Measurements from ENCODE around the gene GPR65. TPM values are rescaled to one million over a fixed set of nuclear protein-coding genes. Genes with fewer than 3 reads are reported as not detected.
A peak's percentile ranks its signal among the peaks of the same experiment; 100 is the strongest.

Gene GPR65, protein sequence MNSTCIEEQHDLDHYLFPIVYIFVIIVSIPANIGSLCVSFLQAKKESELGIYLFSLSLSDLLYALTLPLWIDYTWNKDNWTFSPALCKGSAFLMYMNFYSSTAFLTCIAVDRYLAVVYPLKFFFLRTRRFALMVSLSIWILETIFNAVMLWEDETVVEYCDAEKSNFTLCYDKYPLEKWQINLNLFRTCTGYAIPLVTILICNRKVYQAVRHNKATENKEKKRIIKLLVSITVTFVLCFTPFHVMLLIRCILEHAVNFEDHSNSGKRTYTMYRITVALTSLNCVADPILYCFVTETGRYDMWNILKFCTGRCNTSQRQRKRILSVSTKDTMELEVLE
- 1 to 10 TPM in 3 of 4 donors, under 1 TPM in 1; 0.99 to 2.5 (median 1.2) TPM for total RNA-seq
- 0.25 TPM for polyA plus RNA-seq
- long read RNA-seq, donor 1, full-length matches to known transcripts = 2 of 2 reads
- long read RNA-seq, donor 1, partial matches to known transcripts = 0 of 2 reads
- long read RNA-seq, donor 1, other reads (novel, unspliced or antisense) = 0 of 2 reads
- long read RNA-seq, donor 2, full-length matches to known transcripts = 1 of 1 reads
- long read RNA-seq, donor 2, partial matches to known transcripts = 0 of 1 reads
- long read RNA-seq, donor 2, other reads (novel, unspliced or antisense) = 0 of 1 reads
- long read RNA-seq, donor 3, full-length matches to known transcripts = 5 of 5 reads
- long read RNA-seq, donor 3, partial matches to known transcripts = 0 of 5 reads
- long read RNA-seq, donor 3, other reads (novel, unspliced or antisense) = 0 of 5 reads
- long read RNA-seq, donor 4, full-length matches to known transcripts = 1 of 1 reads
- long read RNA-seq, donor 4, partial matches to known transcripts = 0 of 1 reads
- long read RNA-seq, donor 4, other reads (novel, unspliced or antisense) = 0 of 1 reads

DNA sequence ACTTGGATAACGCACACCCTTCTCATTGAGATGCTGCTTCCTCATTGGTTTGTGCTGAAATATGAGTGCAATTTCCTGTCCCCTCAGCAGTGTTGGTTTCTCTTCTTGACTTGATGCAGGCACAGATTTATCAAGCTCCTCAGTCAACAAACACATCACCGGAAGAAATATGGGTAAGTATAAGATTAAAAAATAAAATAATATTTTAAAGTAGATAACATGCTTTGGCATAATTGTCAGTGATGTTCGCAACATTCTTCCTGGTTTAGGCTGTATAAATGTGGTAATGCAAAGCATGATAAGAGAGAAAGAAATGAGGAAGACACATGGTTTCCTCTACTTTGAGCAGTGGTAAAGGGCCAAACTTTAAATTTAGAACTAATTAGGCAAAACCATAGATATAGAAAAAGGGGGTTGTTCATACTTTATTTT is at the start of gene GPR65:
Gene GPR65 (plus strand): TSS at position 86 of the 432 bp plus-strand sequence. CDS start 5,713 bp downstream, outside the sequence.
- no peaks in the 10 kb centered on the region for H3K4me1 ChIP-seq (ENCODE audit: control insufficient read depth, insufficient read depth, low read length)
- peak in 1 of 2 donors; percentile 41 for ATAC-seq
- intact Hi-C loops (cut with DNase I) = no loop called here
- no peaks in the 10 kb centered on the region for H3K27me3 ChIP-seq (ENCODE audit: control insufficient read depth, insufficient read depth)
- WGBS = 34% methylated on average over 3 of the region's 3 CpGs
- no peak within 1 kb of the TSS for H3K27ac ChIP-seq (ENCODE audit: low read length)
- no peak for DNase-seq
- no peaks in the 10 kb centered on the region for H3K9me3 ChIP-seq (ENCODE audit: control insufficient read depth, low read length)
- peak within 1 kb of the TSS; percentile 35 for H3K4me3 ChIP-seq (ENCODE audit: low read length)

DNA sequence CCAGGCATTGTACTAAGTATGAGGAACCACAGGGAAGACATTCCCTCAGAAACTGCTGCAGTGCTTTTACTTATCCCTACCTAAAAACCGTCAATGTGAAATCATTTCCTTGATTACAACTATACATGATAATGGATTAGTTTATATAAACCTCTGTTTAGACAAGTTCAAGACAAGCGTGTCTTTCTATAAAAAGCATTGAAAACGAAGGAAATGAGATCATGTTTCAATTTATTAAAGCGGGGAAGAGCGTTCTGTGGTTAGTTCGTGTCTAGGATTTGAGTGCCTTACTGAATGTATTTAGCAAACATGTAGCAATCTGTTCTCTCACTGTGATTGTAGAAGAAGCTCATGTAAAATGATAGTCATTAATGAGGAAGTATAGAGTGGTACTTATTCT is 49.4 kb upstream of the GPR65 start:
- Histone ChIP-seq H3K27me3 (ENCODE audit: control insufficient read depth, insufficient read depth) (no peaks in the 10 kb centered on the region), H3K4me3 (ENCODE audit: low read length) (no peak overlapping the region), H3K9me3 (ENCODE audit: control insufficient read depth, low read length) (no peaks in the 10 kb centered on the region), H3K4me1 (ENCODE audit: control insufficient read depth, insufficient read depth, low read length) (no peaks in the 10 kb centered on the region), H3K27ac (ENCODE audit: low read length) (no peak overlapping the region)
- DNase-seq (no peak), ATAC-seq (no peak)
- intact Hi-C loops (cut with DNase I) = no loop called here
- 66% methylated on average over 6 of the region's 6 CpGs for WGBS

DNA sequence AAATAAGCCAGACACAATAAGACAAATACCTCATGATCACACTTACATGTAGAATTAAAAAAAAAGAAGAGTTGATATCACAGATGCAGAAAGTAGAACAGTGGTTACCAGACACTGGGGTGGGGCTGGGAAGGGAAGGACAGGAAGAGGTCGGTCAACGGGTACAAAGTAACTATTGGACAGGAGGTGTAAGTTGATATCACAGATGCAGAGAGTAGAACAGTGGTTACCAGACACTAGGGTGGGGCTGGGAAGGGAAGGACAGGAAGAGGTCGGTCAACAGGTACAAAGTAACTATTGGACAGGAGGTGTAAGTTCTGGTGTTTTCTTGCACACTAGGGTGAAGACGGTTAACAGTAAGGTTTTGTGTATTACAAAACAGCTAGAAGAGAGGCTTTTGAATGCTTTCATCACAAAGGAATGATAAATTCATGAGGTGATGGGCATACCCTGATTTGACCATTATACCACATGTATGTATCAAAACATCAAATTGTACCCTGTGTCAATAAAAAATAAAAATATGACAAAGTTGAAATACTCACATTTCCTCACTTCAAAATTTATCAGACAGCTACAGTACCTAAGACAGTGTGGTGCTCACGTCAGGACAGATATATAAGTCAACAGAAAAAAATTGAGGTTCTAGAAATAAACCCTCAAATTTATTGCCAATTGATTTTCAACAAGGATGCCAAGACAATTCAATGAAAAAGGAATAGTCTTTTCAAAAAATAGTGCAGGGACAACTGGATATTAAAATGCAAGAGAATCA is 44.7 kb upstream of the GPR65 start:
- intact Hi-C loops (cut with DNase I) = no loop called here
- ATAC-seq (no peak), DNase-seq (no peak)
- Histone ChIP-seq H3K4me3 (ENCODE audit: low read length) (no peak overlapping the region), H3K27ac (ENCODE audit: low read length) (no peak overlapping the region), H3K27me3 (ENCODE audit: control insufficient read depth, insufficient read depth) (no peaks in the 10 kb centered on the region), H3K4me1 (ENCODE audit: control insufficient read depth, insufficient read depth, low read length) (no peaks in the 10 kb centered on the region), H3K9me3 (ENCODE audit: control insufficient read depth, low read length) (no peaks in the 10 kb centered on the region)
- 96% methylated on average over 5 of the region's 5 CpGs for WGBS

DNA sequence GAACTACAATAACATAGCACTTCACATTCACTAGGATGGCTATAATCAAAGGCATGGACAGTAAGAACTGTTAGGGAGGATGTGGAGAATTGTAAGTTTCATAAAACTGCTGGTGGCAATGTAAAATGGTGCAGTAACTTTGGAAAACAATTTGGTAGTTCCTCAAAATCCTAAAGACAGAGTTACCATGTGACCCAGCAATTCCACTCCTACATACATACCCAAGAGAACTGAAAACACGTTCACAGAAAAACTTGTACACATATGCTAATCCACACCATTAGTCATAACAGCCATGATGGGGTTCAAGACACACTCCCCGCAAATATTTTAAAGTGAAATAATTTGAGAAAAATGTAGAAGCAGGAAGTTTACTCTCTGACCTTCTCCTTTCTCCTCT is 43.7 kb upstream of the GPR65 start:
- H3K27me3 ChIP-seq (ENCODE audit: control insufficient read depth, insufficient read depth) = no peaks in the 10 kb centered on the region
- ATAC-seq (no peak), DNase-seq (no peak)
- intact Hi-C loops (cut with DNase I) = no loop called here
- H3K4me3 ChIP-seq (ENCODE audit: low read length) = no peak overlapping the region
- WGBS = 94% methylated on average over 2 of the region's 2 CpGs
- no peak overlapping the region for H3K27ac ChIP-seq (ENCODE audit: low read length)
- H3K9me3 ChIP-seq (ENCODE audit: control insufficient read depth, low read length) = no peaks in the 10 kb centered on the region
- H3K4me1 ChIP-seq (ENCODE audit: control insufficient read depth, insufficient read depth, low read length) = no peaks in the 10 kb centered on the region

DNA sequence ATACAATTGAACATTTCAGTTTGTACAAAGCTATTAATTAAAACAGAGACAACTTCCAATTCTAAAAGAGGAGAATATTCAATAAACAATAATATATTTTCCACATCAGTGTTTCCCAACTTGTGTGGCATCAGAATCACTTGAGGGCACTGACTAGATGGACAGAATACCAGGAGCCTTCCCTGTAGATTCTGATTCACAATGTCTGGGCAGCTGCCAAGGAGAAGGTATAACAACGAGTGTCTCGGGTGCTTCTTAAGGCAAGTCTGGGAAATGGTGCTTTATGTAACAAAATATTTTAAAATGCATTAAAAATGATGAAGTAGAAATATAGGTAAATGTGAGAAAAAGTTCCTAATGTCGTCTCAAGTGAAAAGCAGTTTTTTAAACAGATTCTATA is 38.1 kb upstream of the GPR65 start:
- intact Hi-C loops (cut with DNase I) = no loop called here
- Histone ChIP-seq H3K4me3 (ENCODE audit: low read length) (no peak overlapping the region), H3K27me3 (ENCODE audit: control insufficient read depth, insufficient read depth) (no peaks in the 10 kb centered on the region), H3K4me1 (ENCODE audit: control insufficient read depth, insufficient read depth, low read length) (no peaks in the 10 kb centered on the region), H3K27ac (ENCODE audit: low read length) (no peak overlapping the region), H3K9me3 (ENCODE audit: control insufficient read depth, low read length) (no peaks in the 10 kb centered on the region)
- DNase-seq = no peak
- WGBS = 87% methylated on average over 3 of the region's 3 CpGs
- no peak for ATAC-seq

DNA sequence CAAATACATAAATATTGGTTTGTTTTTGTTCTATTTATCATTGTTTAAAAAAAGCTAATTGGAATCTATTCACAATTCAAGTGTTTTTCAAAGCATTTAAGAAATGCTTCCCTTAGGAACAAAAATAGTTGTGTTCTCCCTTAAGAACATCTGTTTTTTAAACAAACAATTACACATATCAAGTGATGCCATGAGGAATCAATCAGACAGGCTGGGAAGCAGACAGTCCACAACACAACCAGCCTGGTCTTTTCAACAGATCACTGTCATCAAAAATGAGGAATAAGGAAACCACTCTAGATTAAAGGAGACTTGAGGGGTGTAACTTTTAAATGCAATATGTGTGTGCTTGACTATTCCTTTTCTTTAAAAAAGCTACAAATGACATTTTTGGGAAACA is 37.4 kb upstream of the GPR65 start:
- no peak for DNase-seq
- no peak for ATAC-seq
- Histone ChIP-seq H3K4me1 (ENCODE audit: control insufficient read depth, insufficient read depth, low read length) (no peaks in the 10 kb centered on the region), H3K27ac (ENCODE audit: low read length) (no peak overlapping the region), H3K9me3 (ENCODE audit: control insufficient read depth, low read length) (no peaks in the 10 kb centered on the region), H3K27me3 (ENCODE audit: control insufficient read depth, insufficient read depth) (no peaks in the 10 kb centered on the region), H3K4me3 (ENCODE audit: low read length) (no peak overlapping the region)
- intact Hi-C loops (cut with DNase I) = no loop called here

DNA sequence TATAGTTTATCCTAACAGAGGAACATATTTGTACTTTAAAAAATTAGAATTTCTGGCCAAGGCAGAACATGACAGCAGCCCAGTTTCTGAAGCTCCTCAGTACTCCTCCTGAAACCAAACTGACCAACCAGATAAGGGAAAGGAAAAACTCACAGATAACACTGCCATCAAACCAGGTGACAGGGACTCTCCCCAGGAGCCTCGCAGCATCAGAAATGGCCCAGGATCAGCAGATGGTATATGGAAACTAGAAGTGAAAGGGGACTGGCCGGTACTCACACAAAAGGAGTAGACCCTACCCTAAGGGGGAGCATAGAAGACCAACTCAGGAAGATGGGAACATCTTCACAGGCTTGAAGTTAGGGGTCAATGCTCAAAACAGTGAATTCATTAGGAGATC is 33.9 kb upstream of the GPR65 start:
- Histone ChIP-seq H3K4me3 (ENCODE audit: low read length) (no peak overlapping the region), H3K9me3 (ENCODE audit: control insufficient read depth, low read length) (no peaks in the 10 kb centered on the region), H3K27me3 (ENCODE audit: control insufficient read depth, insufficient read depth) (no peaks in the 10 kb centered on the region), H3K27ac (ENCODE audit: low read length) (no peak overlapping the region), H3K4me1 (ENCODE audit: control insufficient read depth, insufficient read depth, low read length) (no peaks in the 10 kb centered on the region)
- ATAC-seq = no peak
- intact Hi-C loops (cut with DNase I) = no loop called here
- 87% methylated on average over 2 of the region's 2 CpGs for WGBS
- DNase-seq = no peak

DNA sequence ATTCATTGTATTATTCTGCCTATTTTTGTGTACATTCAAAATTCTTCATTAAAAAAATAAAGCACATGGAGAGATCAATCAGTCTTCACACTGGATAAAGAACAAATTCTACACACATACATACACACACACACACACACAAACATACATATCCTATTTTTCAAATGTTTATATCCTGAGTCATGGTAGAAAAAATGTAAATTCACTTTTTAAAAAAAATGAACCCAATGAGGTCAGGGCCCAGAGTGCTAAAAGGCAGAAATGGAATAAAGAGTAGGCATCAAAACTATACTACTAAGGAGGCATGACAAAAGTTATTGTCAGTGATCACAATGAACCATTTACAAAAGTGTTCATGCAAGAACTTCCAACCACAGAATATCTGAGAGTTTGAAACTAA is 29.3 kb upstream of the GPR65 start:
- Histone ChIP-seq H3K4me3 (ENCODE audit: low read length) (no peak overlapping the region), H3K4me1 (ENCODE audit: control insufficient read depth, insufficient read depth, low read length) (no peaks in the 10 kb centered on the region), H3K27me3 (ENCODE audit: control insufficient read depth, insufficient read depth) (no peaks in the 10 kb centered on the region), H3K27ac (ENCODE audit: low read length) (no peak overlapping the region), H3K9me3 (ENCODE audit: control insufficient read depth, low read length) (no peaks in the 10 kb centered on the region)
- ATAC-seq = no peak
- no peak for DNase-seq
- intact Hi-C loops (cut with DNase I) = no loop called here

DNA sequence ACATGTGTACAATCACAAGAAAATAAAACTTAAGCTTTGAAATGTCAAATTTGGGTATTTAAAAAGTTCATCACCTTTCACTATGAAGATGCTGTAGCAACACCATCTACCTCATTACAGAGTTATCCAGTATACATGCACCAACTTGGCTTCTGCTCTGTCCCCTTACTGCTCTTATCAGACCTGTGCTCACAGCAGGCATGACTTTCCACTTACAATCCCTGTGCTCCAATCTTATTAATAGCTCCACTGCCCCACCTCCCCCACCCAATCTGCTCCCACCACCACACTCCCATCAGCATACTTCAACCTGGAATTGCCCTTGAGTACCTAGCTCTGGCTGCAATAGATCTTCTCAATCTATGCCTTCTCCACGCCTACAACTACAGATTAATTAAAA is 25.2 kb upstream of the GPR65 start:
- 98% methylated on average over 1 of the region's 1 CpG for WGBS
- H3K4me3 ChIP-seq (ENCODE audit: low read length) = no peak overlapping the region
- intact Hi-C loops (cut with DNase I) = no loop called here
- no peaks in the 10 kb centered on the region for H3K27me3 ChIP-seq (ENCODE audit: control insufficient read depth, insufficient read depth)
- ATAC-seq (peak; percentile 20 to 55), DNase-seq (no peak)
- no peaks in the 10 kb centered on the region for H3K9me3 ChIP-seq (ENCODE audit: control insufficient read depth, low read length)
- no peak overlapping the region for H3K27ac ChIP-seq (ENCODE audit: low read length)
- H3K4me1 ChIP-seq (ENCODE audit: control insufficient read depth, insufficient read depth, low read length) = no peaks in the 10 kb centered on the region

DNA sequence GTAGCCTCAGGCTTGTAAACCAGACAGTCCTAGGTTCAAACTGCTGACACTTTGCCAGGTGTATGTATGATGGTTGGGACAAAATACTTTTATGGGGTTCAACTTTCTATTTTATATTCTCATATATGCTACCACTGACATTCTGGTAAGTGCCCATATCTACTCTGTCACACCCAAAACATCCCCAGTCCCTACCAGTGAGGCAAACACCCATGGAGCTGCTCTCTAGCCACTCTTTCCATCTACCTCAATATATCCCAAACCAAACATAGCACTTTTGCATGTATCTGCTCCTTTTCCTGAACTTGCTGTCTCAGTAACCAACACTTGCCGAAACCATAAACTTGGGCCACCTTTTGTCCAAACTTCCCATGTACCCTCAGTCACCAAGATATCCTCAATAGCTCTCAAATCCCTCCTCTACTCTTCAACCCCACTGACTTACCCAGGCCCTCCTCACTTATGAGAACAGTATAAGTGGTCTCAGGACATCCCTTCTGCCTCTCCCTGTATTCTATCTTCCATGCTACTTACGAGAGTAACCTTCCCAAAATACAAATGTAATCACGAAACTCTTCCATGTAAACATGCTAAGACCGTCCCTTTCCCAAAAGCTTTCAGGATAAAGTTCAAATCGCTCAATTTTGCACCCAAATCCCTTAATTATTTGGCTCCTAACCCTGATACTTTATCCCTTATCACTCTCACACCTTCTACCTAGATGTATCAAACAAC is 15.5 kb upstream of the GPR65 start:
- WGBS = 93% methylated on average over 5 of the region's 5 CpGs
- H3K4me3 ChIP-seq (ENCODE audit: low read length) = no peak overlapping the region
- DNase-seq (no peak), ATAC-seq (no peak)
- H3K4me1 ChIP-seq (ENCODE audit: control insufficient read depth, insufficient read depth, low read length) = no peaks in the 10 kb centered on the region
- H3K27me3 ChIP-seq (ENCODE audit: control insufficient read depth, insufficient read depth) = no peaks in the 10 kb centered on the region
- no peak overlapping the region for H3K27ac ChIP-seq (ENCODE audit: low read length)
- no peaks in the 10 kb centered on the region for H3K9me3 ChIP-seq (ENCODE audit: control insufficient read depth, low read length)
- intact Hi-C loops (cut with DNase I) = no loop called here

All from right cardiac atrium (tissue), 5 donors.